Adipocyte (in vitro differentiated cells): ENCODE measurements around the gene TUBB.

Experiments
- DNase-seq: peaks from one replicate; pipeline ENCODE4 v3.0.0-alpha.2; 2015; ENCODE audit warnings: low read depth
- H3K27me3 ChIP-seq: replicated peaks from 2 replicates; pipeline ENCODE4 v1.7.0; 2013; ENCODE audit warnings: mild to moderate bottlenecking, low read length, moderate library complexity; ENCODE audit not compliant: control insufficient read depth, insufficient read depth
- H3K36me3 ChIP-seq: 2 replicates; pipeline ENCODE4 v1.7.0; 2013; ENCODE audit warnings: low read length, mild to moderate bottlenecking, moderate library complexity; ENCODE audit not compliant: control insufficient read depth, insufficient read depth, severe bottlenecking
- H3K4me1 ChIP-seq: 2 replicates; pipeline ENCODE4 v1.7.0; 2013; ENCODE audit warnings: mild to moderate bottlenecking, low read length, moderate library complexity; ENCODE audit not compliant: control insufficient read depth, insufficient read depth
- H3K4me3 ChIP-seq: 2 replicates; pipeline ENCODE4 v1.7.0; 2013; ENCODE audit warnings: mild to moderate bottlenecking, low read length, moderate library complexity
- H3K9ac ChIP-seq: 2 replicates; pipeline ENCODE4 v1.7.0; 2013; ENCODE audit warnings: mild to moderate bottlenecking, low read length, moderate library complexity
- H3K9me3 ChIP-seq: 2 replicates; pipeline ENCODE4 v1.7.0; 2013; ENCODE audit warnings: mild to moderate bottlenecking, low read length, moderate library complexity; ENCODE audit not compliant: control insufficient read depth

Gene TUBB

GRCh38 chr6:30732237-30732943 lies 12.2 kb downstream of the TUBB start:
- H3K9ac ChIP-seq: no peak overlapping the region
- no peak overlapping the region for H3K4me3 ChIP-seq
- no peak for DNase-seq
- peaks cover 11% of the 10 kb centered on the region for H3K4me1 ChIP-seq
- peaks cover 75% of the 10 kb centered on the region for H3K36me3 ChIP-seq
- no peaks in the 10 kb centered on the region for H3K9me3 ChIP-seq
- H3K27me3 ChIP-seq: no peaks in the 10 kb centered on the region

GRCh38 chr6:30735668-30736314 lies 15.6 kb downstream of the TUBB start:
- Histone ChIP-seq H3K4me1 (peaks cover 9% of the 10 kb centered on the region), H3K36me3 (peaks cover 83% of the 10 kb centered on the region), H3K27me3 (no peaks in the 10 kb centered on the region), H3K4me3 (no peak overlapping the region), H3K9ac (no peak overlapping the region), H3K9me3 (no peaks in the 10 kb centered on the region)
- DNase-seq: no peak

- Histone ChIP-seq H3K9me3 (no peaks in the 10 kb centered on the region), H3K4me1 (peaks cover 27% of the 10 kb centered on the region), H3K27me3 (no peaks in the 10 kb centered on the region), H3K9ac (peak overlapping the region; percentile 17), H3K4me3 (no peak overlapping the region), H3K36me3 (peaks cover 63% of the 10 kb centered on the region)
- no peak for DNase-seq
These were observed 18.4 kb downstream of the TUBB start for GRCh38 chr6:30738532-30738931.

GRCh38 chr6:30740540-30740870 lies 20.4 kb downstream of the TUBB start:
- Histone ChIP-seq H3K4me3 (no peak overlapping the region), H3K9me3 (no peaks in the 10 kb centered on the region), H3K27me3 (no peaks in the 10 kb centered on the region), H3K4me1 (peaks cover 34% of the 10 kb centered on the region), H3K36me3 (peaks cover 46% of the 10 kb centered on the region), H3K9ac (no peak overlapping the region)
- DNase-seq: no peak

- no peaks in the 10 kb centered on the region for H3K27me3 ChIP-seq
- H3K9me3 ChIP-seq: no peaks in the 10 kb centered on the region
- H3K36me3 ChIP-seq: peaks cover 39% of the 10 kb centered on the region
- H3K4me1 ChIP-seq: peaks cover 34% of the 10 kb centered on the region
- DNase-seq: peak; percentile 21
- peak overlapping the region; percentile 93 for H3K4me3 ChIP-seq
- H3K9ac ChIP-seq: peak overlapping the region; percentile 95
These were observed 21.1 kb downstream of the TUBB start for GRCh38 chr6:30741063-30741779.

GRCh38 chr6:30741789-30742315 lies 21.7 kb downstream of the TUBB start:
- Histone ChIP-seq H3K4me1 (peaks cover 34% of the 10 kb centered on the region), H3K36me3 (peaks cover 37% of the 10 kb centered on the region), H3K9me3 (no peaks in the 10 kb centered on the region), H3K9ac (peak overlapping the region; percentile 95), H3K27me3 (no peaks in the 10 kb centered on the region), H3K4me3 (peak overlapping the region; percentile 93)
- DNase-seq: peak; percentile 76

- Histone ChIP-seq H3K4me3 (peak within 1 kb of the TSS; percentile 93), H3K4me1 (peaks cover 34% of the 10 kb centered on the region), H3K36me3 (peaks cover 31% of the 10 kb centered on the region), H3K27me3 (no peaks in the 10 kb centered on the region), H3K9ac (peak within 1 kb of the TSS; percentile 95), H3K9me3 (no peaks in the 10 kb centered on the region)
- peak; percentile 99 for DNase-seq
These were observed 22.4 kb downstream of the TUBB start, which contains the start of gene FLOT1 for GRCh38 chr6:30742316-30743098. Gene FLOT1 (minus strand): TSS chr6:30742687. CDS start chr6:30742189, 498 bp downstream.

GRCh38 chr6:30743099-30744053 lies 23.2 kb downstream of the TUBB start:
- peak overlapping the region; percentile 90 for H3K9ac ChIP-seq
- peak; percentile 64 for DNase-seq

GRCh38 chr6:30744054-30744805 lies 24.1 kb downstream of the TUBB start, which contains the start of gene IER3:
Gene IER3 (minus strand): TSS chr6:30744547. CDS start chr6:30744518, 29 bp downstream.
- Histone ChIP-seq H3K4me3 (peak within 1 kb of the TSS; percentile 93), H3K27me3 (no peaks in the 10 kb centered on the region), H3K9me3 (no peaks in the 10 kb centered on the region), H3K4me1 (peaks cover 42% of the 10 kb centered on the region), H3K9ac (peak within 1 kb of the TSS; percentile 90), H3K36me3 (peaks cover 14% of the 10 kb centered on the region)
- peak; percentile 94 for DNase-seq

More at GRCh38 chr6:30743099-30744053, 23.2 kb downstream of the TUBB start:
- no peaks in the 10 kb centered on the region for H3K27me3 ChIP-seq
- peaks cover 22% of the 10 kb centered on the region for H3K36me3 ChIP-seq
- H3K4me1 ChIP-seq: peaks cover 34% of the 10 kb centered on the region
- no peaks in the 10 kb centered on the region for H3K9me3 ChIP-seq
- peak overlapping the region; percentile 93 for H3K4me3 ChIP-seq
